Smooth muscle cell (in vitro differentiated cells): ENCODE data around the gene OR52E2. TPM values are rescaled to one million over a fixed set of nuclear protein-coding genes. Genes with fewer than 3 reads are reported as not detected.

Source experiments
- DNase-seq: peaks from one replicate; lab custom pipeline; 2025; ENCODE audit not compliant: unreplicated experiment; lab: John Stamatoyannopoulos, UW
- H2AFZ ChIP-seq: fragments of 200-600 bp; sonication (generic); 2 replicates; pipeline ENCODE4 v1.6.0; 2016; ENCODE audit warnings: antibody characterized with exemption, low read depth, mild to moderate bottlenecking
- H3F3A ChIP-seq: fragments of 200-600 bp; sonication (generic); 2 replicates; pipeline ENCODE4 v1.6.0; 2017; ENCODE audit warnings: antibody characterized with exemption, low read depth
- H3K27ac ChIP-seq: fragments of 200-600 bp; sonication (generic); 2 replicates; pipeline ENCODE4 v1.5.1; 2016; ENCODE audit warnings: low read depth, mild to moderate bottlenecking
- H3K27me3 ChIP-seq: fragments of 200-600 bp; sonication (generic); 2 replicates; pipeline ENCODE4 v1.6.1; 2016; ENCODE audit warnings: low read depth, mild to moderate bottlenecking
- H3K36me3 ChIP-seq: fragments of 200-600 bp; sonication (generic); 2 replicates; pipeline ENCODE4 v1.5.1; 2016; ENCODE audit warnings: low read depth
- H3K4me1 ChIP-seq: fragments of 200-600 bp; sonication (generic); 2 replicates; pipeline ENCODE4 v1.5.1; 2016; ENCODE audit warnings: low read depth
- H3K4me2 ChIP-seq: fragments of 200-600 bp; sonication (generic); 2 replicates; pipeline ENCODE4 v1.6.0; 2016; ENCODE audit warnings: mild to moderate bottlenecking
- H3K4me3 ChIP-seq: fragments of 200-600 bp; sonication (generic); 2 replicates; pipeline ENCODE4 v1.5.1; 2016; ENCODE audit warnings: mild to moderate bottlenecking
- H3K79me2 ChIP-seq: fragments of 200-600 bp; sonication (generic); 2 replicates; pipeline ENCODE4 v1.6.0; 2016; ENCODE audit warnings: low read depth, mild to moderate bottlenecking
- H3K9ac ChIP-seq: fragments of 200-600 bp; sonication (generic); 2 replicates; pipeline ENCODE4 v1.6.0; 2016; ENCODE audit warnings: low read depth
- H3K9me3 ChIP-seq: fragments of 200-600 bp; sonication (generic); replicated peaks from 2 replicates; pipeline ENCODE4 v1.5.1; 2016; ENCODE audit warnings: low read depth
- H4K20me1 ChIP-seq: fragments of 200-600 bp; sonication (generic); 2 replicates; pipeline ENCODE4 v1.6.0; 2016; ENCODE audit warnings: low read depth
- WGBS: methylation state at CpG from one replicate; pipeline ENCODE4 v1.1.7; 2016; ENCODE audit warnings: low lambda C conversion rate; 5-methylcytosine and 5-hydroxymethylcytosine counted together
- polyA plus RNA-seq: library from polyadenylated mRNA; unstranded; fragments of >200 nt; fragmentation: Nextera tagmentation; extraction: Ambion mirVana; gene quantifications from 2 replicates; pipeline ENCODE4 v1.2.1, GENCODE V29; 2016
- total RNA-seq: library from RNA; depleted of rRNA; stranded (reverse); fragments of >200 nt; gene quantifications from 2 replicates; pipeline ENCODE4 v1.2.3, GENCODE V29; 2014
- TF ChIP-seq, protein P1 (sequence below): fragments of 200-600 bp; sonication (generic); IDR thresholded peaks from 2 replicates; pipeline ENCODE4 v1.5.1; 2017; ENCODE audit warnings: borderline replicate concordance, mild to moderate bottlenecking, antibody characterized with exemption; ENCODE audit not compliant: insufficient read depth, poor library complexity, severe bottlenecking

Gene OR52E2
- total and polyA plus RNA-seq, 2 experiments from 2014 or later: not detected

DNA sequence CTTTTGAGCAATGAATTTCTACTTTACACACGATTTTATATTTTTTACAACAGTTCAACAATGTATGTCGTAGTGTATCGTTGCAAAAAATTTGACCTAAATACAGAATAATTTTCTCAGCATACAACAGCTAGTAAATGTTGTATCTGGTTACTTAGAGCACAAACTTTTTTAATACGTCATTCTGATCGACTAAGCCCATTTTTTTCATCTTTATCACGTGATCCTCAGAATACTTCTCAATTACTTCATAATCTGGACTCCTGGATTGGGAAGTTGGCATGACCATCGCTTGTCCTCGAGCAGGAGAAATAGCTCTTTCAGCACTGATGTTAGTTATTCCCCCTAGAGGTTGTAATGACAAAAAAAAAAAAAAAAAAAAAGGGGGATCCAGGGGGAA lies 48.2 kb downstream of the OR52E2 start:
- Histone ChIP-seq H3K9me3 (no peaks in the 10 kb centered on the region), H3K27ac (no peak overlapping the region), H3K4me1 (no peaks in the 10 kb centered on the region), H3K9ac (no peak overlapping the region), H2AFZ (no peak overlapping the region), H3K4me3 (no peak overlapping the region), H4K20me1 (no peaks in the 10 kb centered on the region), H3K27me3 (peaks cover 7% of the 10 kb centered on the region), H3K79me2 (no peaks in the 10 kb centered on the region), H3F3A (no peaks in the 10 kb centered on the region), H3K4me2 (no peak overlapping the region), H3K36me3 (no peaks in the 10 kb centered on the region)
- TF ChIP-seq, protein P1, sequence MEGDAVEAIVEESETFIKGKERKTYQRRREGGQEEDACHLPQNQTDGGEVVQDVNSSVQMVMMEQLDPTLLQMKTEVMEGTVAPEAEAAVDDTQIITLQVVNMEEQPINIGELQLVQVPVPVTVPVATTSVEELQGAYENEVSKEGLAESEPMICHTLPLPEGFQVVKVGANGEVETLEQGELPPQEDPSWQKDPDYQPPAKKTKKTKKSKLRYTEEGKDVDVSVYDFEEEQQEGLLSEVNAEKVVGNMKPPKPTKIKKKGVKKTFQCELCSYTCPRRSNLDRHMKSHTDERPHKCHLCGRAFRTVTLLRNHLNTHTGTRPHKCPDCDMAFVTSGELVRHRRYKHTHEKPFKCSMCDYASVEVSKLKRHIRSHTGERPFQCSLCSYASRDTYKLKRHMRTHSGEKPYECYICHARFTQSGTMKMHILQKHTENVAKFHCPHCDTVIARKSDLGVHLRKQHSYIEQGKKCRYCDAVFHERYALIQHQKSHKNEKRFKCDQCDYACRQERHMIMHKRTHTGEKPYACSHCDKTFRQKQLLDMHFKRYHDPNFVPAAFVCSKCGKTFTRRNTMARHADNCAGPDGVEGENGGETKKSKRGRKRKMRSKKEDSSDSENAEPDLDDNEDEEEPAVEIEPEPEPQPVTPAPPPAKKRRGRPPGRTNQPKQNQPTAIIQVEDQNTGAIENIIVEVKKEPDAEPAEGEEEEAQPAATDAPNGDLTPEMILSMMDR: no peak
- 78% methylated on average over 8 of the region's 8 CpGs for WGBS
- no peak for DNase-seq

Other genes with a start within 250 kb of the OR52E2 start
- not detected in 2 replicates for gene OR51F2, start 238.3 kb downstream of the OR52E2 start, total RNA-seq
- gene OR51F2, start 238.3 kb downstream of the OR52E2 start, polyA plus RNA-seq: not detected in 2 replicates
- not detected in 2 replicates for gene OR51S1, start 210.4 kb downstream of the OR52E2 start, total RNA-seq
- gene OR51S1, start 210.4 kb downstream of the OR52E2 start, polyA plus RNA-seq: not detected in 2 replicates
- not detected in 2 replicates for gene OR51T1, start 177.7 kb downstream of the OR52E2 start, total RNA-seq
- gene OR51T1, start 177.7 kb downstream of the OR52E2 start, polyA plus RNA-seq: not detected in 2 replicates
- gene OR51A7, start 155.8 kb downstream of the OR52E2 start, total RNA-seq: not detected in 2 replicates
- gene OR51A7, start 155.8 kb downstream of the OR52E2 start, polyA plus RNA-seq: not detected in 2 replicates
- not detected in 2 replicates for gene OR51G2, start 140.3 kb downstream of the OR52E2 start, total RNA-seq
- gene OR51G2, start 140.3 kb downstream of the OR52E2 start, polyA plus RNA-seq: not detected in 2 replicates
- not detected in 2 replicates for gene OR51G1, start 135.3 kb downstream of the OR52E2 start, total RNA-seq
- not detected in 2 replicates for gene OR51G1, start 135.3 kb downstream of the OR52E2 start, polyA plus RNA-seq
- not detected in 2 replicates for gene OR51A4, start 112.0 kb downstream of the OR52E2 start, total RNA-seq
- not detected in 2 replicates for gene OR51A4, start 112.0 kb downstream of the OR52E2 start, polyA plus RNA-seq
- gene OR51A2, start 103.9 kb downstream of the OR52E2 start, total RNA-seq: not detected in 2 replicates
- not detected in 2 replicates for gene OR51A2, start 103.9 kb downstream of the OR52E2 start, polyA plus RNA-seq
- not detected in 2 replicates for gene OR51L1, start 64.8 kb downstream of the OR52E2 start, total RNA-seq
- gene OR51L1, start 64.8 kb downstream of the OR52E2 start, polyA plus RNA-seq: not detected in 2 replicates
- gene OR52J3, start 13.1 kb downstream of the OR52E2 start, total RNA-seq: not detected in 2 replicates
- gene OR52J3, start 13.1 kb downstream of the OR52E2 start, polyA plus RNA-seq: not detected in 2 replicates
- gene OR52E1, start 9.9 kb upstream of the OR52E2 start, total RNA-seq: not detected in 2 replicates
- gene OR52E1, start 9.9 kb upstream of the OR52E2 start, polyA plus RNA-seq: not detected in 2 replicates
- gene OR52A5, start 78.7 kb upstream of the OR52E2 start, total RNA-seq: not detected in 2 replicates
- not detected in 2 replicates for gene OR52A5, start 78.7 kb upstream of the OR52E2 start, polyA plus RNA-seq
- not detected in 2 replicates for gene OR52A1, start 95.1 kb upstream of the OR52E2 start, total RNA-seq
- gene OR52A1, start 95.1 kb upstream of the OR52E2 start, polyA plus RNA-seq: not detected in 2 replicates
- not detected in 2 replicates for gene OR51V1, start 141.1 kb upstream of the OR52E2 start, total RNA-seq
- gene OR51V1, start 141.1 kb upstream of the OR52E2 start, polyA plus RNA-seq: not detected in 2 replicates
- not detected in 2 replicates for gene HBB, start 167.4 kb upstream of the OR52E2 start, total RNA-seq
- not detected in 2 replicates for gene HBB, start 167.4 kb upstream of the OR52E2 start, polyA plus RNA-seq
- gene HBD, start 174.9 kb upstream of the OR52E2 start, total RNA-seq: not detected in 2 replicates
- not detected in 2 replicates for gene HBD, start 174.9 kb upstream of the OR52E2 start, polyA plus RNA-seq
- not detected in 2 replicates for gene HBG1, start 190.2 kb upstream of the OR52E2 start, total RNA-seq
- not detected in 2 replicates for gene HBG1, start 190.2 kb upstream of the OR52E2 start, polyA plus RNA-seq
- 0.49 TPM in 1 of 2 replicates, not detected in the other for gene HBG2, start 195.2 kb upstream of the OR52E2 start, total RNA-seq
- not detected in 2 replicates for gene HBG2, start 195.2 kb upstream of the OR52E2 start, polyA plus RNA-seq
- gene HBE1, start 210.3 kb upstream of the OR52E2 start, total RNA-seq: not detected in 2 replicates
- gene HBE1, start 210.3 kb upstream of the OR52E2 start, polyA plus RNA-seq: 0.73 TPM in 1 of 2 replicates, not detected in the other
- not detected in 2 replicates for gene OR51B4, start 242.3 kb upstream of the OR52E2 start, total RNA-seq
- not detected in 2 replicates for gene OR51B4, start 242.3 kb upstream of the OR52E2 start, polyA plus RNA-seq